KG1 (cell line): ENCODE measurements around the gene MRPL34.
A peak's percentile ranks its signal among the peaks of the same experiment; 100 is the strongest.
"Not testable (repeated sequence)": the region's sequence is repeated elsewhere in the genome, so short reads cannot be mapped to it uniquely, and the experiment has no call there.

Experiments used
- DNase-seq: peaks from one replicate; lab custom pipeline; 2025; lab: John Stamatoyannopoulos, UW

Gene MRPL34

GRCh38 chr19:17305517-17306284 is at the start of gene MRPL34:
MRPL34 (plus strand) TSS chr19:17305872; CDS start chr19:17305893, 21 bp downstream.
- peak; percentile 95 for DNase-seq

GRCh38 chr19:17256130-17256529 is 49.5 kb upstream of the MRPL34 start:
- DNase-seq: no peak

DNA sequence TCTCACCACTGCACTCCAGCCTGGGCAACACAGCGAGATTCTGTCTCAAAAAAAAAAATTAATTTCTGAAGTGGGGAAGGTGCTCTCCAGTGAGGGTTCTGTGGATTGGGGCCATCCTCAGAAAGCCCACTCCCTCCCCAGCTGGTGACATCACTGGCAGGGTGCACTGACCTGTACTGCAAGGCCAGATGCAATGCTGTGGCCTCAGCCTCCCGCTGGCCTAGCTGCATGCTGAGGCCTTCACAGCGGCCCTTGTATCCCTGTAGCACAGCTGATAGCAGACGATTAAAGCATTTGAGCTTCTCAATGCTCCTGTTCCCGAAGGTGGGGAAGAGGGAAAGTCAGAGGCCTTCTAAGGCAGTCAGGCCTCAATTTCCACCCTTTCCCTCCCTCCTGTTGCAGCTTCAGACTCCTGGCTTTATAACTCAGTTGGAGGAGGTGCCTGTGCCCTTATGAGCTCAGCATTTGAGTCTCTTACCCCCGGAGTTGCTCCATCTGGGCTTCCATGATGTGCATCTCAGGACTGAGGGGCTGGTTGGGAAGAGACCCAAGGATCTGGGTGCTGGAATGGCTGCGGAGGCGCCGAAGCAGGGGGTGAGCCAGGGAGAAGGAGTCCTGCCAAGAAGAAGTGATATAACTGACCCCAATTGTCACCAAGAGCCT is 46.4 kb upstream of the MRPL34 start:
- no peak for DNase-seq

DNA sequence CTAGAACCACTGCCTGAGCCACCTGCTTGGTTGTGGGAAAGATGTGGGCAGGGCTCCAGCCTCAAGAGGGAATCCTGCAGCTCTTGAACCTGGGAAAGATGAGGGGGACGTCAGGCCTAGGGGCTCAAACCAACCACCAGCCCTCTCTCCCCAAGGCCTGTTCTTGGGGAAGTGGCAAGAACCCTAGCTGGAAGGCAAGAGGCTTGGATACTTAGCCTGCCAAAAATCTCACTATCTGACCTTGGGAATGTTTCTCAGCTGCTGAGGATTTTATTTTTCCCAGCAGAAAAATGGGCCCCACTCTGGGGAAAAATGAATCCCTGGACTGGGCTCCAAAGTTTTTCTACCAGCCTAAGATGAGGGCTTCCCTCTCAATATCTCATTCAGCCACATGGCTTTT is 45.7 kb upstream of the MRPL34 start:
- DNase-seq: no peak

GRCh38 chr19:17260842-17261325 is 44.8 kb upstream of the MRPL34 start:
- DNase-seq: peak; percentile 52

- DNase-seq: no peak
These were observed 43.1 kb upstream of the MRPL34 start for GRCh38 chr19:17262557-17262956.

- DNase-seq: no peak
These were observed 41.7 kb upstream of the MRPL34 start for GRCh38 chr19:17263712-17264640.

DNA sequence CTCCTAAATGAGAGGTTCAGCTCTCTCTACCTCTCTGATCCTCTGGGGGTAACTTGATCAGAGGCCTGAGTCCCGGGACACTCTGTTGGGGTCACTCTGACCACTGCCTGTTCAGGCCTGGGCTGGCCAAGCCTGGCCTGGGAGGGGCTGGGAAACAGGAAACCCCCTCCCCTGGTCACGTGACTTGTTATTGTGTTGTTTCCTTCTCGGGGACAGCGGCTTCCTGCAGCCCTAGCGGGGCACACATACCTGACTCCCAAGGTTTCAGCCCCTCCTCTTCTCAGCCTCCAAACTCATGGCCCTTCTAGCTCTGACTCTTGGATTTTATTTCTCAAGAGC is 41.1 kb upstream of the MRPL34 start, which contains the start of gene USHBP1:
USHBP1 (minus strand) TSS at position 105 of the 339 bp plus-strand sequence. CDS start 446 bp downstream, outside the sequence.
- no peak for DNase-seq

- no peak for DNase-seq
These were observed 39.6 kb upstream of the MRPL34 start for GRCh38 chr19:17266026-17266425.

GRCh38 chr19:17266589-17266974 is 39.1 kb upstream of the MRPL34 start:
- DNase-seq: no peak

DNA sequence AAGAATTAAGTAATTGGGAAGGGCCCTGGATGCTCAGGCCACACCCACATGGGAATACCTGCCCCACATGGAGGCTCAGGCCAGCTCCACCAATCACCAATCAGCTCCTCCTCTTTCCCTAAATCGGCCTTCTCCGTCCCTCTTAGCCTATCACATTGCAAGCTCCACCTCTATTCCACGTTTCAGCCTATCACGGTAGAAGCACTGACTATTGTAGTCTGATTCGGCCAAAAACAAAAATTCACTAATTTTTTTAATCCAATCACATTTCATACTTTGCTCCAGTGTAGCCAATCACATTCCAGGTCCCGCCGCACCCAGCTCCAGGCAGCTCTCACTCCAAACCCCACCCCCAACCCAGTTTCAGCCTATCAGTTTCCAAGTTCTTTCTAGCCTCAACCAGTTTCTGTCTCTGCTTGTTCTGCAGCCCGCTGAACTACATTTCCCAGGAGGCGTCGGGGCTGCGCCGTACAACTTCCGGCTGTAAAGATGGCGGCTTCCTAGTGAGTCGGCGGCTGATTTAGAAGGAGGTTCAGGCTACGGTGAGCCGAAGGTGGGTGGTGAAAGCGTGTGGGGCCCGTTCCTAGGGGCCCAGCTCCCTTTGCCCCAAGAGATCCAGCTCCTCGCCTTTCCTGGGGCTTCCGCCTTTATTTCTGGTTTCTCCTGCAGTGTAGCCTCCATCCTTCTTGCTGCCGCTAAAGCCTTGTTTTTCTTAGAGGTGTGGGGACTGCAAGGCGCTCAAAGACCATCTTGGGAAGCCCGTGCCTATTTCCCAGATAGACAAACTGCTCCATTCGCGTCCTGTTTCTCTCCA is 38.5 kb upstream of the MRPL34 start, which contains the start of gene BABAM1:
BABAM1 (plus strand) TSS at position 469 of the 814 bp plus-strand sequence. CDS start 1,364 bp downstream, outside the sequence.
- peak; percentile 99 for DNase-seq

DNA sequence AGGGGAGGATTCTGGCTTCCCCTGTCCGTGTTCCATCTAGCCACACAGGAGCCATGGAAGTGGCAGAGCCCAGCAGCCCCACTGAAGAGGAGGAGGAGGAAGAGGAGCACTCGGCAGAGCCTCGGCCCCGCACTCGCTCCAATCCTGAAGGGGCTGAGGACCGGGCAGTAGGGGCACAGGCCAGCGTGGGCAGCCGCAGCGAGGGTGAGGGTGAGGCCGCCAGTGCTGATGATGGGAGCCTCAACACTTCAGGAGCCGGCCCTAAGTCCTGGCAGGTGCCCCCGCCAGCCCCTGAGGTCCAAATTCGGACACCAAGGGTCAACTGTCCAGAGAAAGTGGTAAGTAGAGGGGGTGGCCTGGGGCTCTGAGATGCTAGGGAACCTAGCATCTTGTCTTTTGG is 36.9 kb upstream of the MRPL34 start:
- no peak for DNase-seq

DNA sequence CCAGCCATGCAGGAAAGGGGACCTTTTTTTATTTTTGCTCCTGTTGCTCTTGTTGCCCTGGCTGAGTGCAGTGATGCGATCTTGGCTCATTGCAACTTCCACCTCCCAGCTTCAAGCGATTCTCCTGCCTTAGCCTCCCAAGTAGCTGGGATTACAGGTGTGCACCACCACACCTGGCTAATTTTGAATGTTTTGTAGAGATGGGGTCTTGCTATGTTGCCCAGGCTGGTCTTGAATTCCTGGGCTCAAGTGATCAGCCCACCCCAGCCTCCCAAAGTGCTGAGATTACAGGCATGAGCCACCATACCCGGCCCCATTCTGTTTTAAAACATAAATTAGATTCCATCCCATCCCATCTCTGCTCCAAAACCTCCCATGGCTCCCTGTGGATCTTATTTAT is 30.8 kb upstream of the MRPL34 start:
- not testable (repeated sequence) for DNase-seq

DNA sequence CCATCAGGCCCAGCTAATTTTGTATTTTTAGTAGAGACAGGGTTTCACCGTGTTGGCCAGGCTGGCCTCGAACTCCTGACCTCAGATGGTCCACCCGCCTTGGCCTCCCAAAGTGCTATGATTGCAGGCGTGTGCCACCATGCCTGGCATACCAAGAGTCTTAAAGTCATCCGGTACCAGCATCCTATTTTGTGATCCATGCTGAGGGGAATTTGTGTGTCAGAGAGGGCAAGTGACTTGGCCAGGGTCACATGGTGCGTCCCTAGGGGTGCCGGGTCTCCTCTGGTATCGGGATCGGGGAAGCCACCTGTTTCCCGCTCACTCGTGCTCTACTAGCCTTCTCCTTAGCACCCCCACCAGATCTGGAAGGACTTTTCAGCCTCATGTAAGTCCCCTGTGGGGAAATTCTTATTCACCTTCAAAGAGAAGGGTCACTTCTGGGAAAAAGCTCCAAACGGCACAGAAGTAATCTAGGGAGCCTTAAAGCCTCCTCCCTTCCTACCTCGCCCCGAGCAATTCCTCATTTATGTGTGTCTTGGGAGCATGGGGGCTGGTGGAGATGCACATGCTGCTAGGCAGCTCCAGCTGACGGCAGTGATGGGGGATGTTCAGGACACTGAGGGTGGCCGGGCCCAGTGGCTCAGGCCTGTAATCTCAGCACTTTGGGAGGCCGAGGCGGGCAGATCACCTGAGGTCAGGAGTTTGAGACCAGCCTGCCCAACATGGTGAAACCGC is 30.1 kb upstream of the MRPL34 start:
- DNase-seq: no peak

DNA sequence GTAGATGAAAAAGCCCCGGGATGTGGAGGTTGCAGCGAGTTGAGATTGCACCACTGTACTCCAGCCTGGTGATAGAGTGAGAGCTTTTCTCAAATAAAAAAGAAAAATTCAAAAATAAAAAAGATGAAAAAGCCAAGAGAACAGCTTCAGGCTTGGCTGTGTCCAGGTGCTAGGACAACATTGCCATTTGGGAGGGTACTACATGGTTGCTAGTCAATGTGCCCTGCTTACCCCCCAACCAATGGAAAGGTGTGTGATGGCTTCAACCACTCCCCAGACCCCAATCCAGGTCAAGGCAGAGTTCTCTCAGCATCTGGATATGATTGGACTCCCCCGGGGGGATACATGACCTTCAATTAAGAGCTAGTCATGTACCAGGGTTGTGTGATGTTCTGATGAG is 26.2 kb upstream of the MRPL34 start:
- no peak for DNase-seq

DNA sequence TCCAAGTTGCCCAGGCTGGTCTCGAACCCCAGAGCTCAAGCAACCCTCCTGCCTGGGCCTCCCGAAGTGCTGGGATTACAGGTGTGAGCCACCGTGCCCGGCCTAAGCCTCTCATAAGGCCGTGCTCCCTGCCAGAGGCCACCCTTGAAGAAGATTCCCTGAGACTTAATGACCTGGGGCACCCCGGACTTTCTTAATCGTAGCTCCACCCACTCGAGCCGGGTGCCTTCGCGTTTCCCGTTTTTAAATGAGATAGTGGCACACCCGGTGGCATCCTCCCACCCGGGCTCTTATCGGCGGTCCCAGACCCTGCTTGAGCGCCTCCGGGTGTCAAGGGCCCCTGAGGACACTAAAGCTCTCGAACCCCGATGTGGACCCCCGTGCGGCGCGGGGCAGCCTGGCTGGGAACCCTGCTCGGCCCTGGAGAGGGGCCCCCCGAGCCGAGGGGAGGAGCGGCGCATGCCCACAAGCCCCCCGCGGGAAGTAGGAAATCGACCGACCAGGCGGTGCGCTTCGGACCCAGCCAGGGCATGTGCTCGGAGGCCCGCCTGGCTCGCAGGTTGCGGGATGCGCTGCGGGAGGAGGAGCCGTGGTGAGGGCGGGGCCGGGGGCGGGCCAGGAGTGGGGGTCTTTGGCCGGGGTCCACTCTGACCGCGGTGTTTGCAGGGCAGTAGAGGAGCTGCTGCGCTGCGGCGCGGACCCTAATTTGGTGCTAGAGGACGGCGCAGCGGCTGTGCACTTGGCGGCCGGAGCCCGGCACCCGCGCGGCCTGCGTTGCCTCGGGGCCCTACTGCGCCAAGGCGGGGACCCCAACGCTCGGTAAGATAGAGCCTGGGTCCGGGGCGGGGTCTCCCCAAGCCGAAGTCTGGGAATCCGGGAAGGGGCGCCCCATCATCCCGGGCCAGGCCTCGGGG is 24.0 kb upstream of the MRPL34 start, which contains the start of gene ANKLE1:
ANKLE1 (plus strand) TSS at position 511 of the 914 bp plus-strand sequence; CDS start at position 531, 20 bp downstream.
- no peak for DNase-seq

- no peak for DNase-seq
These were observed 23.1 kb upstream of the MRPL34 start for GRCh38 chr19:17282488-17283125.

GRCh38 chr19:17283504-17283996 is 22.1 kb upstream of the MRPL34 start:
- DNase-seq: no peak
